Measurements from ENCODE around the gene IL22RA2.
"Not testable (repeated sequence)": the region's sequence is repeated elsewhere in the genome, so short reads cannot be mapped to it uniquely, and the experiment has no call there.

IL22RA2 gene

DNA sequence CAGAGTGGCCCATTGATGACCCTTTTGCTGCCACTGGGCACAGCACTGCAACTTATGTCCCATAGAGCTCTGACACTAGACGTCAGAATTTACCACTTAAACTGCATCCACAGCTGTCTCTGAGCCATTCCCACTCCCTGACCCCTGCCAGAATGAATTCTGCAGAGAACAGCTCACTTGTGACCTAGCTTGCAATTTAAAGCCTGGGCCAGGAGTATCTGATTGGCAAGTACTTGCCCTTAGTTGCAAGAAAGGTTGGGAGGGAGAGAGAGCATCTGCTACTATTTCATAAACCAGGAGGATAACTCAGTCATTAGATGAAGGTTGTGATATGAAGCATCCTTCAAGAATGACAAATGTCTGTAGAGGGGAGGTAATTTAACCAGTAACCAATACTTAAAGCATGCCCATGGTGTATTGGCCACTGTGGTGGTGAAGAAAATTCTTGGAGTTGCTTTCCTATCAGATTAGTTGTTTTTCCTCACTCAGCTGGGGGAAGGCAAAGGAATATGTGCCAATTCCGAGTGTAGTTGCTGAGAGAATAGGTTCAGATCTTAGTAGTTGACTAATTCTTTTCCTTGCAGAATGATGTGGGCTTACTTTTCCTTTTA, 46.5 kb downstream of the IL22RA2 start:
- no peak for DNase-seq

DNA sequence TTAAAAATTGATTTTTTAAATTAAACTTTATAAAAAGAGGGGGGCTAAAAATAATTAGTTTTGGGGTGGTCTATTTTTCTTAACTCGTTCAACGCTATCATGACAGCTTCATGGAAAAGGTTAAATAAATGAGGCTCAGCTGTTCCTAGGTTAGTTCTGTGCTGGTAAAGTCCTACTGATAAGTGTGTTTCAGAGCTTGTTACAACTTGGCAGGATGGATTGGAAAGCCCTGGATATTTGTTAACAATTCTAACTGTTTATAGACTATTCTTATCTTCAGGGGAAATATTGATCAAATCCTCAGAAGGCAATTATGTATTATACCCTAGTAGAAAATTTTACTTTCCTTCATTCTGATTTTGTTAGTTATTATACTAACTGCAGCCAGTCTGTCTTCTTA, 50.4 kb downstream of the IL22RA2 start:
- no peak for DNase-seq

DNA sequence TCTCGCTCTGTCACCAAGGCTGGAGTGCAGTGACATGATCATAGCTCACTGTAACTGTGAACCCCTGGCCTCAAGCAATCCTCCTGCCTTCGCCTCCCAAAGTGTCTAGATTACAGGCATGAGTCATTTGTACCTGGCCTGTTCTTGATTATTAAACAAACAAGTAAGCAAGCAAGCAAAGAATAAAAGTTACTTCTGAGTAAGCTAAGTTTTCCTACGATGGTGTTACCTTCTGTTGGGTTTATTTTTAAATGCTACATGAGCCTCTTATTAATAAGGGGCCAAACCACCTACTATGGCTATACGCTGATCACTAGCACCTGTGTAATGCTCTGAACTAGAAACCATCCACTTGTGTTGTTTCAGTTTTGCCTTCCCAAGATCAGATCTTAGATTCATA, 50.8 kb downstream of the IL22RA2 start:
- DNase-seq, result no peak

DNA sequence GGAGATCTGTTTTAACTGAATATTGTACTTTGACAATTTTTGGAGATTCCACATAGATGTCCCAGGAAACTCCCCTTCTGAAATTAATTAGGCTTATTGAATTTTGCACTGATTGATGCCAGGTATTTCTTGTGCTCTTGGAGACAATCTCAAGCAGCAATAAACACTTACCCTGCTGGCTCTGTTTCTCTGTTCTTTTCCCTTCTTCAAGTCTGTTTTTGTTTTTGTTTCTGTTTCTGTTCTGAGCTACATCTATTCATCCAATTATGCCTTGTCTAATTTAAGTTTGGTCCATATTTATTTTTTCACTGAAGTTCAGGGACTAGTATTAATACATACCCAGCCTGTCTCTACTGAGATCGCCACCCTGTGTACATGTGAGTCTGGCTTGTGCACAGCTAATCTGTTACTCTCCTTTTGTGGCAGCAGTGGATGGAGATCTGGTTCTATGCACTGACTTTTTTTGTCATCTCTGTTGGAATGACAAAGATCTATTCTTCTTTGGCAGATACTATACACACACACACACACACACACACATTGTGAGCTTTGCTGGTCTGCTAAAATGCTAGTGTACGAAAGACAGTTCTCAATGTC, 51.9 kb downstream of the IL22RA2 start:
- DNase-seq, result peak in 1 of 56 donors; percentile 2

DNA sequence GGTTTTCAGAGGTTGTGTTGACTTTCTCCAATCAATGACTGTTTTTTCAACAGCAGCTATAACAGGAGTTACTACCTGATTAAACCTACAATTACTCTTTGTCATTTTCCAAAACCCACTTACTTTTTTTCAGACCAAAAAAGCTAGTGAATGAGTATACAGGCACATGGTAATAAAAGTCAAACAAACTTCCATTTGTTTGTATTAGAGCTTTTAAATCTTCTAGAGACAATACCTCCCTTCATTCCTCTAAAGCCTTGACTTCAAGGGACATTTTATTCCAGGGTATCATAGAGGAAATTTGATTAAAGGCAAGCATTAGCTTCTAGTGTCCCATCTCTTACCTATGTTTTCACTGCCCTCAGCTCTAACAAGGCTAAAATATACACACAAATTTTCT, 52.7 kb downstream of the IL22RA2 start:
- DNase-seq, result no peak

DNA sequence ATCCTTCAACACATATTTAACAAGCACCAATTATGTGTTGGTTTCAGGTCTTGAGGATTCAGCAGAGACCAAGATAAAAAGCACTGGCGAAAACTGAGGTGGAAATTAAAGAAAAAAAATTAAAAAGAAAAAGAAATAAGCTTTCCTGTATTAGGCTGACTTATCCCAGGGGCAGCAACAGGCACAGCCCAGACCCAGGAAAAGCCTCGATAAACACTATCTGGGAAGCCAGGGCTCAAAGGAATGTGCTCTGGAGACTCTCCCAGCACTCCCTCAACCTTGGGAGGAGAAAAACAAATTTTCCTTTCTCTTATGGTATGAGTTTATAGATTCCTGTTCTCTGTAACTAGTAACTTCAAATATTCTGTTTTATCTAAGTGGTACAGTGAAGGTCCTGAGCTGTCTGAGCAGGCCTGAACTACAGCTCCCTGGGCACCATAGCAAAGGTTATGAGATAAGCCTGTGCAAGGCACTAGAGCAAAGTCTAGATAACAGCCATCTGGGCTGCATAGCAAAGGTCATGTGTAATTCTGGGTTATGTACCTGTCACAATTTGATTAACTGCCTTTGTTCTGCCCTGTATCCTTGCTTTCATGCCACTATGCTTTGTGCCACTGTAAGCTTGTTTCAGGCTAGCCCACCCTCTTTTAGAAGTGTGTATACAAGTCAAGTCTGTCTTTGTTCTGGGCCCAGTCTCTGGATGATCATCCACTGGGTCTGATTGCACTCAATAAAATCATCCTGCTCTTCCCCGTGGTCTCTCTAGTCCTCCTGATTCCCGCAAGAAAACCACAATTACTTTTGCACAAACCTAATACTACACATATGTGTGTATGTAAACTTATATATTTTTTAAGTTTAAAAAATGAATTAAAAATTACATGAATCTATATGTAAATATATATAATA, 54.0 kb downstream of the IL22RA2 start:
- DNase-seq, result no peak

DNA sequence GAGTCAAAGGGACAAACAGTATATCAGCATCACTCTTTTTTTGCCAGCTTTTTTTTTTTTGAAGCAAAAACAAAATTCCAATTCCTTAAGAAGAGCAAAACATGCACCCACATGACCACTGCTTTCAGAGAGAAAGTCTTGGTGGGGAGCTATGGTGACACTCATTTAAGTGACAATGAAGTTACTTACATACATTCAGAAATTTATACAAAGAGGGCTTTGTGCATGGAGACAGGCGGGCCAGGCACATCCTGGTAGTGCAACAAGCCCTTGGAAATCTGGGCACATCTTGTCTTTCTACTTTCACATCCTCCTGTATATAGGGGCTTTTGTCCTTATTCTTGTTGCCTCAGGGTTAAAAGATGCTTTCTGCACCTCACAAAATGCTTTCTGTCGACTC, 55.9 kb downstream of the IL22RA2 start:
- peak in 15 of 56 donors; percentile 2 to 47 (median 11) for DNase-seq

DNA sequence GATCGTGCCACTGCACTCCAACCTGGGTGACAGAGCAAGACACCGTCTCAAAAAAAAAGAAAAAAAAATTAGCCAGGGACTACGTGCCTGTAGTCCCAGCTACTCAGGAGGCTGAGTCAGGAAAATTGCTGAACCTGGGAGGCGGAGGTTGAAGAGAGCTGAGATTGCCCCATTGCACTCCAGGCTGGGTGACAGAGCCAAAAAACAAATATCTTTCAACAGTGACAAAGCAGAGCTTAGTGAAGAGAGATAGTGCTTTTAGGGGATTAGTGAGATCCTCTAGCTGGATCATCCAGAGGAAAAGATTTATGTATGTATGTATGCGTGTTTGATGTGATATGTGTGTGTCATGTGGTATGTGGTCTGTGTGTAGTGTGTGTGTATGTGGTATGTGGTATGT, 56.6 kb downstream of the IL22RA2 start:
- DNase-seq, result no peak

DNA sequence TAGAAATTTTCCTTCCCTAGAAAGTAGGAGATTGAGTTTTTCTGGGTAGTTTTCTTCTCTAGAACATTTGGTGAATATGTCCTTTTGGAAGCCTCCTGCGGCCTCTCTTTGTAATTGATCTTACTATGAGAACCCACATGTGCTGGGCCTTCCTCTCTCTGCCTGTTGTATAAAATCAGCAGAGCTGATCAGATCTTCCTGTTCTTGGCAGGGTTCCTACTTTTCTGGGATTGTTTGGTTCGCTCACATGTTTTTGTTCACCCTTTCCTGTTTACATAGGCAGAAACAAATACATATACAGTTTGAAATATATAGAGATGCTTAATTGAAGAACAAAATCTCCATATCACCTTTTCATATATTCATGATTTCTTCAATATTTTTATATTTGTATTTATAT, 57.8 kb downstream of the IL22RA2 start:
- DNase-seq, result no peak

DNA sequence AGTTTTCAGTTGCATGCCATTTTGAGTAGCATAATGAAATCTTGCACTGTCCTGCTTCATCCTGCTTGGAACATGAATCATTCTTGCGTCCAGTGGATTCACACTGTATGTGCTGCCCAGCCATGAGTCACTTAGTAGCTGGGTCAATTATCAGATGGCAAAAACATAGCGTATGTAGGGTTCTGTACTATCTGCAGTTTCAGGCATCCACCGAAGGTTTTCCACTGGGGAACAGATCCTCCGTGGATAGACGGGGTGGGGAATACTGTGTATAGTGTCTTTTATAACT, 61.4 kb downstream of the IL22RA2 start:
- no peak for DNase-seq

DNA sequence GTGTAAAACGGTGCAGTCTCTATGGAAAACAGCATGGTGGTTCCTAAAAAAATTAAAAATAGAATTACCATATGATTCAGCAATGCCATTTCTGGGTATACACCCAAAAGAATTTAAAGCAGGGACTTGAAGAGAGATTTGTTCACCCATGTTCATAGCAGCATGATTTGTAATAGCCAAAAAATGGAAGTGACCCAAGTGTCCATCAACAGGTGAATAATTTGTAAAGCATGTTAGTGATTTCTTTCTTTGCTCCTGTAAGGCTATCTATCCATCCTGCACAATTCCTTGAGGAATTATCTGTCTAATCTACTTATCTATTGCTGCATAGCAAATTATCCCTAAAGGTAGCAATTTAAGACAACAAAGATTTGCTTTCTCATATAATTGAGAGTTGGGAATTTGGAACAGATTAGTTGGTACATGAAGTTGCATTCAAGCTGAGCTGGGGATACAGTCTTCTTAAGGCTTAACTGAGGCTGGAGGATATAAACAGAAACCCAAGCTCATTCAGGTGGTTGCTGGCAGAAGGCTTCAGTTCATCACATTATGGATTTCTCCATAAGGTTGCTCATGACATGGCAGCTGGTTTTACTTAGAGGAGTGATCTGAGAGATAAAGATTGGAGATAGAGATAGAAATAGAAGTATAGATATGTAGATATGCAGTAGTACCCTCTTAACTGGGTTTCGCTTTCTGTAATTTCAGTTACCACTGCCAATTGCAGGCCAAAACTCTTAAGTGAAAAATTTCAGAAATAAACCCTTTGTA, 62.0 kb downstream of the IL22RA2 start:
- DNase-seq, result no peak

DNA sequence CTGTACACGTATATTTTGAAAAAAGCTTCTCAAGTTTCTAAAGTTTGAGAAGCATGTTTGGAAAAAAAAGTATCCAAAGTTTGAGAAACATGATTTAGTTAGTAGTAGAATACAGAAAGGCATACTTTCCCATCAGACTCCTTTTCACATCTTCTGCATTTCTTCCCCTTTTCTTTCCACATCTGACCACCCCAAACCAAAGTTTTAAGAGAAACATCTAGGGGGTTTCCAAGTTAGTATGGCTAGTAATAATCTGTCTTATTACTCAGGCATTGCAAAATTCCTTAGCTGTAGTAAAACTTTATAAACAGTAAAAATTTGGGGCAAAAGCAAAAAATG, 65.7 kb downstream of the IL22RA2 start:
- no peak for DNase-seq

DNA sequence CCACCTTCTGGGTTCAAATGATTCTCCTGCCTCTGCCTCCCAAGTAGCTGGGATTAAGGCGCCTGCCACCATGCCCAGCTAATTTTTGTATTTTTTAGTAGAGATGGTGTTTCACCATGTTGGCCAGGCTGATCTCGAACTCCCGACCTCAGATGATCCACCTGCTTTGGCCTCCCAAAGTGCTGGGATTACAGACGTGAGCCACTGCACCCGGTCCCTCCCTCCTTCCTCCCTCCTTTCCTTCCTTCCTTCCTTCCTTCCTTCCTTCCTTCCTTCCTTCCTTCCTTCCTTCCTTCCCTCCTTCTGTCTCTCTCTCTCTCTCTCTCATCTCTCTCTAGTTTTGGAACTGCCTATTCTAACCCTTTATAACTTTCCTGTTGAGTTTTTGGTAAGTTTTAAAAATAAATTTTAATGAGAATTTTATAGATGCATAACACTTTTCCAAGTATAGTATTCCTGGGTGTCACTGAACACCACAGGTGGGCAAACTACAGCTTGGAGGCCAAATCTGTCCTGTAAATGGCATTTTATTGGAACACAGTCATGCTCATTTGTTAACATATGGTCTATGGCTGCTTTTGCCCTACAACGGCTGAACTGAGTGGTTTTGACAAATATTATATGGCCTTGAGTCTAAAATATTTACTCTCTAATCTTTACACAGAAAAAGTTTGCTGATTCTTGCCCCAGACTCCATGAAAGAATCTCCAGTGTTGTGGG, 66.2 kb downstream of the IL22RA2 start:
- DNase-seq, result not testable (repeated sequence)

DNA sequence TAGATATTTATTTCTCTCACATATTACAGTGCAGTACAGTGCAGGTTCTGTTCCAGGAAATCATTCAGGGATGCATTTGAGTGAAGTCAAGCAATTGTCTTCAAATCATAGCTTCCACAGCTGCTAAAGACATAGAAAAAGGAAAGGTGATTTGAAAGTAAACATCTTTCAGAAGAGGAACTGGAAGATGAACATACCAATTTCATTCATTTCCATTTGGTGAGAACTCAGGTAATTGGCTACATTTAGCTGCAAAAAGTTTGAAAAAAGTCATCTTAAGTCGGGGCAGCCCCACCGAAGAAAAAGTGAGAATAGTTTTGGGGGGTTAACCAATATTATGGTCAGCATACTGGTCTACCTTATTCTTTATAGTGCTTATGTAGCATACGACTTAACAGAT, 67.3 kb downstream of the IL22RA2 start:
- no peak for DNase-seq

DNA sequence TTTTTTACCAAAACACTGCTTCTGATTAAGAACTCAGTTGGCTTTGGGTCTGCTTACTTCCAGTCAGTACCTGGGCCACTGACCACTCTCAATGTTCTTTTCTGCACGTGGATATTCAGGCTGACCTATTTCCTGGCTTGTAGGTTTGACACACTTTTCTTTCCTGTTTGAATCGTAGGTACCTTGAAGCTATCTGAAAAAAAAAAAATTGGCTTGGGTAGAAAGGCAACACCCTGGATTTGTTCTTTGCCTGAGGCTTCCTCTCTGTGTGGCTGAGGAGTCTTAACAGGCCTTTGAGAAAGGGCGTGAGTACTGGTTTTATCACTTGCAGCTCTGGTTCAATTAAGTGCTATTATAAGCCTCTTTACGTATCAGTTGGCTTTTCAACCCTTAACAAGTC, 68.1 kb downstream of the IL22RA2 start:
- DNase-seq, result no peak

DNA sequence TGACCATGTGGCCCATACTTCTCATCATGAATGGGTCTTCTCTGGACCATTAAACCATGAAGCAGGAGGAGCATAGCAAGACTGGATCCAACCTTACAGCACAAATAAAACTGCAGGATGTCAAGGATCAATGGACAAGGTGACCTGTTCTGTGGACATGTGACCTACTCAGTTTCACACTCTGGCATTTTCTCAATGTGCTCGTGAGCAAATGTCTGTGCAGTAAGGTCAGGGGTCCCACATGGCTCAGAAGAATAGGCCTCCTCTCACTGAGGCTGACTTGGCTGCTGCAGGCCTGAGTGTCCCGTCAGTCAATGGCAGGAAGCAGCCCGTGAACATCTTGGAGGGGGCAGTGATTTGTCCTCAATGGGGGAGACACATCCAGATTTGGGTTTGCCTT, 68.5 kb downstream of the IL22RA2 start:
- DNase-seq, result no peak

DNA sequence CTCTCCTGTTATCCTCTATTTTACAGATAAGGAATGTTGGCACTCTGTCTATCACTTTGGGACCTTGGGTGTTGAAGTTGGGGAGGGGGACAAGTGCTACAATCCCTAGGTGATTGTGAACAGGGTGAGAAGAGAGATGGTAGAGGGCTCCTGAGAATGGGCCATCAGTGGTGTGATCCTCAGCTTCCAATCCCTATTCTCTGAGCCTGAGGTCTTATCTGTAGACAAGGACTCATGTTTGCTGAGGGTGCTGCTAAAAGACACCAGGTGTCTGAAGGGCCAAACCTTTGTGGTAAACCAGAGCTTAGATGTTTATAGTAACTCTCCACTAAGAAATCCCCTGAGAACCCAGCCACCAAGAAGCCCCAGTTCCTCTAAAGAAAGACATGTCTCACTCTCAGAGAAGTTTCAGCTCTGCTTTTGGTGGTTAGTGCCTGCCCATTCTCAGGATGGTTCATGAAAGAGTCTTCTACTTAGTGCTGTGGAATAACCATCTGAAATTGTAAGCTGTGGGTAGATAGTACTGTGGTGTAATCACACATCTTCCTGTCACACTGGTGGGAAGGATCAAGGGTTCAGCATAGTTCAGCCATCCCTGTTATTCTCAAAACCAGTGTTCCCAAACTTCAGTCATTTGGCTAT, 70.5 kb downstream of the IL22RA2 start:
- DNase-seq, result no peak

DNA sequence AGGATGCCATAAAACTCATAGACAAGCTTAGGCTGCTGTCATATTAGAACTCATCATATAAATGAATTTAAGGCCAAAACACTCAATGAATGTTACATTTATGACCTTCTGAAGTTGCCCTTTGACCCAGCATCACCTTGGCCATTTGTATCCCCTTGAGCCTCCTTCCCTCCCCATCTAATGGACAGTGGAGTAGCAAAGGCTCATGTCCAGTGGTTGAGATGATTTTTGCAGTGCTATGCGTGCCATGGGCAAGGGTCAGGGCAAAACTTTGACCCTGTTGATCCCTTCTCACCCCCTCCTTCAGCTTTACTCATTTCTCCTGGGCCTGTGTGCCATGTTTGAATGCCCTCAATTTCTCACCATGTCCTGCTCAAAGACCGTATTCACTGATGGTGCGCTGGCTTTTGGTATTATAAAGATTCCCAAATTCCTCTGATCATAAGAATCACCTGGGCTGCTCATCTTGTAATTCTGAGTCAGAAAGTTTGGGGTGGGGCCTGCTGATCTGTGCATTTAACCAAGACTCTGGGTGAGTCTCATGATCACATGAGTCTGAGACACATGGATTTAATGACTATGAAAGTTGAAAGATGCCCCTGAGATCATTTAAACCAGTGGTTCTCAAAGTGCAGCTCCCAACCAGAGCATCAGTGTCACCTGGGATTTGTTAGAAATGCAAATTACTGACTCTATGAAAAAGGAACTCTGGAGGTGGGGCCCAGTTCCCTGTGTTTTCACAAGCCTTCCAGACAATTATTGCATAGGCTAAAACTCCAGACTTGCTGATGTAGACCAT, 71.2 kb downstream of the IL22RA2 start:
- DNase-seq, result no peak

DNA sequence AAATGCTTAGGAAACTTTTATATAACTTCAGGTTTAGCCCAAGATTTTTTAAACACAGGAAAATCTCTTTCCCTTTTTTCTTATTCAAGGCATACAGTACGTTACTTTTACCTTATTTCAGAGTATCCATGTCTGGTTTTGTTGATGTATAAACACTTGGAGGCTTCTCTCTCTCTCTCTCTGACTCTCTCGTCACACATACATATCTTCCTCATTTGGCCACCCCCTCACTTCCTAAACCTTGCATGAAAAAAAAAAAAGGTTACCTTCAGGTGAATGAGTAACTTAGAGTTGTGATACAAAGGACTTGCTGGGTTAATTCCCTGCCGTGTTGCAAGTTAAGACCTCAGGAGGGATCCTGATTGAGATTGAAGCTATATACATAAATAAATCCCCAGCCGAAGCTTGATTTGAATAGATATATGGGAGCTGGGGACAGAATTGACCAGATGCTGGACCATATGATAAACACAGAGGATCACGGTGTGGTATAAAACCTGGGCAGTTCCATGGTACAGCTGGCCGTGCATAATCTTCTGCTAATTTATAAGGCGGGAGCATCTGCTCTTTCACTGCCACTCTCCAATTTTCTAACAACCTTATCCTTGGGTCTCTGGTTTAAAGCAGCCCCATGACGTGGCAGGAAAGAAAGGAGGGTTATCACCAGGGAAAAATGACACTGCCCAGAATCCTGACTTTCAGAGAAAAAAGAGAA, 73.6 kb downstream of the IL22RA2 start:
- DNase-seq, result no peak

Data from amygdala (tissue), 56 donors.